Measurements from ENCODE around the gene TNFRSF6B.

Gene TNFRSF6B

DNA sequence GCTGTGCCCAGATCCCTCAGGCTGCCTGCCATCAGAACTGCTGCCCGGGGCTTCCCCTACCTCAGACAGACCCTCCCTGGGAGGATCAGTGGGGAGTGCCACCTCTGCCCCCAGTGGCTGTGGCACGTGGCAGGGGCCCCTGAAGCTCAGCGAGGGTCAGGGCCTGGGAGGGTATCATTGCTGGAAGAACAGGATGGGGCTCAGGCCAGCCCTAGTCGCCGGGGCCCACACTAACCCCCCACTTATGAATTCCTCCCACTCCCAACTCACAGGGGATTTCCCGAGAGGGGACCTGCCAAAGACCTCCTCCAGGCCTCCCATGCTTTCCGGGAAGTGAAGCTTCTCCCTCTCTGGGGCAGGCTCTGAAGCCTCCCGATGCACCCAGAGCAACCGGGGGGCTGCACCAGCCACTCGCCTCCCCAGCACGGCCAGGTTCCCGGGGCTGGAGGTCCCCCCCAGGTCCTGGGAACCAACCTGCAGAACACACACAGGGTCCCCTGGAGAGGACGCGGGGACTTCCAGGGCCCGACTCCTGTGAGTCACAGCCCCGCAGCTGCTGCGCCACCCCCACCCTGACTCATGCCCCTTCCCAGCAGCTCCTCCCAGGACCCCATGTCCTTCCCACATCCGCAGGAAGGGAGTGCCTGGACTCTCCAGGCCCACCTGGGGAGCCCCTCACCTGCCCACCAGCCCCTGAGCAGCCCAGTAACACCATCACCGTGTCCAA, 2.5 kb downstream of the TNFRSF6B start:
- no peak for DNase-seq

DNA sequence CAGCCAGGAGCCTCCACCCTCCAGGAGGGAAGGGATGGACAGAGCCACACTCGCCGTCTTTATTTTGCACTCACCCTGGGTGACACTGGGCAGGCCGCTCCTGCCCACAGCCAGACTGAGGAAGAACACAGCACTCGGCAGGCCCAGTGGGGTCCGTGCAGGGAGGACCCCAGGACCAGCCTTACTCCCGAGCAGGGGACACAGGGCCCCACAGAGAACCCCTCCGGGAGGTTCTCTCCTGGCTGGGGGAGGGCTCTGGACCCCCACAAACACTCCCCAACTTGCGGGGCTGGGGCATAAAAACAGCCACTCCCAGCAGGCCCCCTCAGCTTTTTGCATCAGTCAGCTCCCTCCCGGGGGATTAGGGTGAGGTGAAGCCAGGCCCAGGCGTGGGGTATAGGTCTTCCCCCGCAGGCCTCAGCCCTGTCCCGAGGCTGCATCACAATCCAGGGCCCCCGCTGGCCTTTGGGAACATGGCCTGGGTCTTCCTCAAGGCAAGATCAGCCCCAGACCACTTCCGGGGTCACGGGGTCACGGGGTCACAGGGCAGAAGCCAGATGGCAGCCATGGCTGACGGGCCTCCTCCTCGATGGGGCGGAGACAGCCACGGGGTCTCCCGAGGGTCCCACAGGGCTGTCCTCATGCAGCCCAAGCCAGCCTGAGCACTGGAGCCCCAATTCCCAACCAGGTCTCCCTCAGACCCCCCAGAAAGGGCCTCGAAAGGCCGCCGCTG, 3.2 kb downstream of the TNFRSF6B start:
- DNase-seq = no peak

DNA sequence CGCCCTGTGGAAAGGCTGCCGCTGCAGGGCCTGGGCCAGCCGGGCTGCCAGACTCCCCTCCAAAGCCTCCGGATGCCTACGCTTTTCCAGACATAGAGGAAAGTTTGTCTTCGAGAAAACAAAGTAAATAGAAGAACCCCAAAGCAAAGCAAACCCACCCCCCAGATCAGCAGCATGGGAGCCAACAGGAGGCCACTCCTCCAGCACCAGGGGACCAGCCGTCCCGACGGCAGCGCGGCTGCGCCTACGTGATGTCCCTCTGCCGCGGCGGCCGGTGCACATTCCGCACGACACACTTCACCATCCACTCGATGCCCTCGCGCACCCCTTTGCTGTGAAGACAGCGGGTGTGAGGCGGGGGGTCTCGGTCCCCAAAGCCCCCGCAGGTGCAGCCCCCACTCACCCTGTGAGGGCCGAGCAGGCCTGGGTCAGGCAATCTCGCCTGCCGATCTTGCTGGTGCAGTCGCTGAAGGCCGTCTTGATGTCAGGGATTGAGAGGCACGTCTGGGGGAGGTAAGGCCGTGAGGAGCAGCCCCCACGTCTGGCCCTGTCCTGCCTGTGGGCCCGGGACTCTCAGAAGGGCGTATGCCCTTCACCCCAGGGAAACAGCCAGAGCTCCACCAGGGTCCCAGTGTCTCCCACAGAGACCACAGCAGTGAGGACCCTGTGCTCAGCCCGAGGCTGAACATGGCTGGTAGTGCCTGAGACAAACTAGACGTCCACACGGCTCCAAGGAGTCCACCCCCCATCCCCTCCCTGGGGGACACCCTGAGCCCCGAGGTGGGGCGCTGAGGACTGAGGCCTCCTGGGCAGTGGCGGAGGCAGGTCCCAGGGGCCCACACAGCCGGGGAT, 4.0 kb downstream of the TNFRSF6B start:
- DNase-seq = no peak

DNA sequence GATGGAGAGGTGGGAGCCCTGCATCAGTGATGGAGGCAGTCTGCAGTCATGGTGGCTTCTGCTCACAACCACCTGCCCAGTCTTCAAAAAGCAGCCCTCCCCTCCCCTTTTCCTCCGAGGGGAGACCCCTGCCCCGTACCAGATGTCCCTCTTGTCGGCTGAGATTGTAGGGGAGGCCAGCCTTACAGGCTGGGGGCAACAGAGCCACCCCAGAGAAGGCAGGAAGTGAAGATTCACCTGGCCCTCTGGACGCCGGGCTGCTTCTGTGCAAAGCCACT, 4.5 kb downstream of the TNFRSF6B start:
- no peak for DNase-seq

DNA sequence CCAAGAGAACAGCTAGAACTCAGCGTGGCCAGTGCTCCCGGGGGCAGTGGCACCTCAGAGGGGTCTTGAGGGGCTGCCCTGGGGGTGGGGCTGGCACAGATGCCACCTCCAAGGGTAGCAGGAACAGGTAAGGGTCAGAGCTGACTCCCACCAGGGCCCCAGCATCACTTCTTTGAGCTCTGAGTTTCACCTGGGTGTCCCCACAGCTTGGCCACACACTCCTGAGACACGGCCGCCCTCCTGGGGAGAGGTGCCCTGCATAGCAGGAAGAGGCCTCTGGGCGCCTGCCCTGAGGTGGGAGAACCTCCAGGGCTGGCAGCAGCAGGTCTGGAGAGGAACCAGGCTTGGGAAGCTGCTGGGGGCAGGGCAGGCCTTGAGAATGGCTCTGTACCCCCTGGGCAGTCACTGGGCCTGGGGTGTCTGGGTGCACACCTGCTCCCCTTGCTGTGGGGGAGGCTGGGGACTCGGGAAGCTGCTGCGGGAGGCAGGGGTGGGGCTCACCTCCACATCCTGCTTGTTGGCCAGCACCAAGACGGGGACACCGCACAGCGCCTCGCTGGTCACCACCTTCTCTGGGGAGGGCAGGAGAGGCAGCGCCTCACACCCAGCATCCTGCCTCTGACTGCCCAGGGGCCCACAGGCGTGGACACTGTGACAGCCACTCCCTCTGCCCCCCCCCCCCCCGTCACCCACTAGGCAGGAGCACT, 5.0 kb downstream of the TNFRSF6B start:
- no peak for DNase-seq

DNA sequence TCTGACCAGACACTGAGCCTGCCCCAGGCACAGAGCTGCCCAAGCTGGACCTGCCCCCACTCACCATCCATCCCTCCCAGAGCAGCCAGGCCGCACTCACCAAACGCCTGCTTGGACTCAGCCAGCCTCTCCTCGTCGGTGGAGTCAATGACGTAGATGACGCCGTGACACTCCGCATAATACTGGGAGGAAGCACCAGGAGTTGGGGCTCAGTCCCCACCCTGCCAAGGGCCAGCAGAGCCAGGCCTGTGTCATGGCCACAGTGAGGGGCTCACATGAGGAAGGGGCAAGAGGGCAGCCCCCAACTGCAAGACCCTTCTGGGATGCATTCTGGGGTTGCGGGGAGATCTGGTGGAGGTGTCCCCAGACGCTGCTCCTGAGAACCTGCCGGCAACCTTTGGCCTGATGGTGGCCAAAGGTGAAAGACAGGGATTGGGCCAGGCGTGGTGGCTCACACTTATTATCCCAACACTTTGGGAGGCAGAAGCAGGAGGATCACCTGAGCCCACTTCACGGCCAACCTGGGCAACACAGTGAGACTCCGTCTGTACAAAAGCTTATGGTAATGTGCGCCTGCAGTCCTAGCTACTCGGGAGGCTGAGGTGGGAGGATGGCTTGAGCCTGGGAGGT, 5.7 kb downstream of the TNFRSF6B start:
- no peak for DNase-seq

DNA sequence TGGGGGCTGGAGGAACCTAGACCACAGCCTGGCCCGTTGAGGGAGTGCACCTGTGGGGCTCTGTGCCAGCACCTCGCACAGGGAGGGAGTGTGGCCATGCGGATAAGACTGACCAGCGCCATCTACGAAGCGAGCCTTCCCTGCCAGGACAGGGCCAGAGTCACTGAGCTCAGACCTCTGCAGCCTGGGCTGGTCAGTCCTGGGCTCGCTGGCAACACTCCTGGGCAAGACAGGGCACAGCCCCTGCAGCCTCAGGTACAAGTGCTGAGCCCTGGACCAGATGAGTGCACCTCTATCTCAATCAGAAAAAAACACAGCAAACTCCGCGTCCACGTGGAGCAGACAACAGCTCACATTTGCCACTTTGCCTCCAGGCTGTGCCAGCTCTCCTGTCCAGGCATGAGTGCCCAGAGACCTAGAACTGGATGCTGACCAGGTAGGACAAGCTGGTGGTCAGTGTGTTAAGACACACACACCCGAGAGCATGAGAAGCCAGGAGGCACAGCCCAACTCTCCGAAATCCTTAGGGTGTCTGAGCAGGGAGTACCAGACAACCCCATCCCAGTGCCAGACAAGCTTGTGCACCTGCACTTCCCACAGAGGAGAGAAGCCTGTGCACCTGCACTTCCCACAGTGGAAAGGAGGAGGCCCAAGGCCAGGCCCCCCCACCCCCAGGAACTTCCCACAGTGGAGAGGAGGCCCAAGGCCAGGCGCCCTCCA, 6.5 kb downstream of the TNFRSF6B start:
- DNase-seq = no peak

DNA sequence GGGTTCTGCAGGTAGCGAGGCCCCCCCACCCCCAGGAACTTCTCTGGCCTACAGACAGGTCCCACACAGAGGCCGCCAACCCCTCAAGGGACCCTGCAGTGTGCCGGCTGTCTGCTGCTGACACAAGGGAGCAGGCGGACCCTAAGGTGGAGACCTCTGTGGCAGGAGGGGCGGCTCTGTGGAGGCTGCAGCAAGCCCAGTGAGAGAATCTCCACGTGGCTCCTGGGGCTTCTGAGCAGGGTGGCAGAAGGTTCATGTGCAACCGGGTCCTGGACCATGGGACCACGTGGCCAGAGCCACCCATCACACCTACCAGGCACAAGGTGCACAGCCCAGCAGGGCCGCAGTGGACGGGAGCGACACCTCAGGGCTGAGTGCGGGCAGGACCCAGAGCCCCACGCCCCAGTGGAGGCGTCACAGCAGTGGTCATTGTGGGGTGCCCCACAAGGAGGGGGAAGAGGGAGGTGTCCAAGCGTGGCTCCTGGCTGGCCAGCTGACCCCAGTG, 7.1 kb downstream of the TNFRSF6B start:
- DNase-seq = no peak

DNA sequence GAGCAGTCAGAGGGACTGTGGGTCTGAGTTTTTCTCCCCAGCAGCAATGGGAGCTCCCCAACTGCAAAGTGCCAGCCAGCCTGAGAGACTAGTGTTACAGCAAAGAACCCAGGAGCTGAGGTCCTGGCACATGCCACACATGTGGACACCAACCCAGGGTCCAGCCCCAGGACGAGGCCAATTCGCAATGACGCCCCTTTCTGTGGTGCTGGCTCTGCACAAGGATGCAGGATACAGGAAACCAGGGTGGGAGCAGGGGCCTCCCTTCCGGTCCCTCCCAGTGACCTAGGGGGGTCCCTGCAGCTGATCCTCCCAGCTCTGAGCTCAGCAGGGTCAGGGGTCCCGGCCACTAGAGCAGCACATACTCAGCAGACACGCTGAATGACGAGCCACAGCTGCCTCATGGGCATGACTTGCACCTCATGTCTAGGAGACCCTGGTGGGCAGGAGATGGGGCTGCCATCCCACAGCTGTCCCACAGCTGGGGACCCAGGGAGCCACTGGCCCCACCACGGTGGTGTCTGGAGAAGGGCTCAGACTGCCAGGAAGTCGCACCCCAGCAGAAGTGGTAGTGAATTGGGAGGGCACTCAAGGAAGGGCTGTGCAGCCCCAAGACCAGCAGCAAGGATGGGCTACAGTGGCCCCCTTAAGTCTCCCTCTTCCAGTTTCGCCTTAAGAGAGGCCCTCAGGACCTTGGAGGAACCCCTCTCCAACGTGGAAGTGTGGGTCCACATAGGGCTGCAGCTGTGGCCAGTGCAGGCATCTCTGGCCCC, 7.7 kb downstream of the TNFRSF6B start:
- DNase-seq = no peak

DNA sequence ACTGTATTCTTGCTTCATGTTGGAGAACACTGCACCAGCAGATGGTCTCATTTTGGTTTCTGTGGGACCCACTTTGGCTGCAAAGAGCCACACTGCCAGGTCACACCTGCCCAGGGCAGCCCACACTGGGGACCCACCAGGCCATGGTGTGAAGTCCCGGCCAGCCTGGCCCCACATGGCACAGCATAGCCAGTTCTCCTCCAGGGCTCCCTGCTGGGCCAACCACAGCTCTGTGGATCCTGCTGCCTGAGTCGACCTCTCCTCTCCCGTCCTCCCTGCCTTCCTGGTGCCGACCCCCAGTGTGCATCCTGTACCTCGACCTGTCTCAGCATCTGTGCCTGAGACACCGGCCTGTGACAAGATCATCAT, 8.3 kb downstream of the TNFRSF6B start:
- DNase-seq = no peak

DNA sequence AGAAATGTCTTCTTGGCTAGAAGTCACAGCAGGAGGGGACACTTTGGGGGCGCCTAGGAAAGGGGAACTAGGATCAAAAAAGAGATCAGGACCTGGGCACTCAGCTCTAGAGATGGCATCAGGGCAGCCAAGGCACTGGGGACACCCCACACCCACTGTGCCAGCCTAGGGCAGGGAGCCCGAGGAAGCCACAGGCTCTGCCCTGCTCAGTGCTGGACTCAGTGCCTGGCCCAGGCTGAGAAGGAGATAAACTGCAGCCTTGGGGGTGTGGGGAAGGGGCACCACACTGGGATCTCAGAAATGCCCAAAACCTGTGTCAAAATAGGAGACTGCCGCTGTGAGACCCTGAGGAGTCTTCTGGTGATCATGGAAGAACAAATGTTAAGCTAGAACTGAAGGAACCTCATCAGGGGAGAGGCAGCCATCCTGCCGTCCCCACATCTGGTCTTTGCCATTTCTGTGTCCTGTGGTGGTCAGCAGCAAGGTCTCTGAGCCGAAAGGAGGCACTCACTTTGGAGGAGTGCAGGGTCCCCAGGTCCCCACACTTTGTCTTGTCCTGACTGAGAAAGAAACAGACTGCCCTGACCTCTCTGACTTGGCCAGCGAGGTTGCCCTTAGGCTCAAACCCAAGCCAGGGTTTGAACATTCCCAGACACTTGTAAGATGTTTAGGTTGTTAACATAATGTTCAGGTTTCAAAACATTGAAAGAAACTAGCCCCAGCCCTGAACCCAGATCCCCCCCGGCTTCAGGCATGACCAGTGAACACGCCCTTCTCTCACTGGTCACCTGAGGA, 9.0 kb downstream of the TNFRSF6B start:
- no peak for DNase-seq

DNA sequence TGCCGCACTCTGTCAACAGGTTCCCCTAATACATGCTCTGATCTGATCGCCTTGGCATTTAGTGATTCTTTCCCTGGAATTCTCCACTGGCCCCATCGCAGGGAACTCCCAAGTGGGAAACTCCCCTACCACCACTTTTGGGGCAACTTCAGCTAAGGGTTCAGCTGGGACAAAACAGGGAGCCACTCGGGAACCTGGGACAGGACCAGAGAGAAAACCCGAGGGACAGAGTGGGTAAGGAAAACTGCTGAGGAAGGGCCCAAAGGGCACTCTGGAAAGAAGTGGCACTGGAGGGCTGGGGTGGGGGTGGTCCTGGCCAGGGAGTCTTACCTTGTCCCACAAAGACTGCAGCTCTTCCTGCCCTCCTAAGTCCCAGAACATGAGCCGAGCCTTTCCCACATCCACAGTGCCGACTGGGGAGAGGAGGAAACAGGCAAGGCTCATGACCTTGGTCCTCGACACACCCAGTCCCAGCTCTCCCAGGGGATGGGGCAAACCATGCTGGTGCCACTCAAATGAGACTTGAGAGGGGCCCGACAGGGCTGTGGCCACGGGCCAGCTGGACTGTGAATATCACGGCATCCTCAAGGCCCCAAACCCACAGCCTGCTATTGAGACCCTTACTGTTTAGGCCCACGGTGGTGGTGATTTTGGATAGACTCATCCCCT, 9.7 kb downstream of the TNFRSF6B start:
- DNase-seq = no peak

DNA sequence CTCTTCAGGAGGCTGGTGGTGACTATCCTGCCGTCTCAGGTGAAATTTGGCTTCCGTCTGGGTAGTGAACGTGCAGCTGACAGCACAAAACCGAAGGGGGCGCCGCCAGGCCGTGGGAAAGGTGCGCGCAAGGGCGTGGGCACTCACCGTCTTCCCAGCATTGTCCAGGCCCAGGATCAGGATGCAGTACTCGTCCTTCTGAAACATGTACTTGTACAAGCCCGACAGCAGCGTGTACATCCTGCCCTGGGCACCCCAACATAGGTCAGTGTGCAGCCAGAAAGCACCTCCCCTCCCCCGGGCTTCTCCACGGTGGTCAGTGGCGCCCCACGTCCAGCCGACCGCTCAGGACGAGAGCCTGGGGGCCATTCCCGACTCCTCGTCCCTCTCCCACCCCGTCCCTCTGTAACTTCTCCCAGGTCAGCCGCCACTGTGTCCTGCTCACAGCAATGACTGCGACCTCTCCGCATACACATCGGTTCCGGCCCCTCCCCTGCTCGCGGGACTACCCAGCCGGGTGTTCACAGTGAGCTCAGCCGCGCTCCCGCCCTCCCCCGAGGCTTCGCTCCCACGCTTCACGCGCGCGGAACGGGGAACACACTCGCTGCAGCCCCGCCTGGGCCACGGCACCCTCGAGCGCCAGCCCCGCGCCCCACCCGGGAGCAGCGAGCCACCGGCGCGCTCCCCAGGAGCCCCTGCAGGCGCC, 10.6 kb downstream of the TNFRSF6B start:
- DNase-seq = peak; percentile 62

DNA sequence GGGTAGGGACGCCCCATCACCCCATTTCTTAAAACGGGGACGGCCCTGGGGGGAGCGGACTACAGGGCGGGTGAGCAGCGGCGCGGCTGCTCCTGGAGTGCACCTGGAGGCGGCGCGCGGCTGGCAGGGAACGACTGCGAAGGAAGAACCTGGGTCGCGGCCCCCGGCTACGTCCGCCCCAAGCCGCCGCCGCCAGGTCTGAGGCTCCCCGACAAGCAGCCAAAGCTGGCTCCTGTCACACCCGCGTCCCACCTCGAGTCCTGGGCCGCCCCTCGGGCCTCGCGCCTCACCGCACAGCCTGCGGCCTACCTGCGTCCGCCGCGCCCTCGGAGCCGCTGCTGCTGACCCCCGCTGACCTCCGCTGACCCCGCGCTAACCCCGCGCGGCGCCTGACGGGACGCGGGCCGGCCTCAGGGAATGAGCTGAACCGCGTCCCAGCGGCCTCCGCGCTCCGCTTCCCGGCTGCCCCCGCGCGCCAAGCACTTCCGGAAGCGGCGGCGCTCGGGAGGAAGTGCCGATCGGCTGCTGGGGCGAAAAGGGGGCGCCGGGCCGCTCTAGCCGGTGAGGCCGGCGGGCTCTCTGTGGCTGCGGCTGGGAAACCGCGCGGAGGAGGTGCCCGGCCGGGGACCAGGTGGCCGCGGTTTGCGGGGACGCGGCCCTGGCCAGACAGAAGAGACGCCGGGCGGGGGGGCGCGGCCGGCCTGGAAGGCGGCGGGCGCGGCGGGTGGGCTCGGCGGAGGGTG, 11.3 kb downstream of the TNFRSF6B start, which contains the start of the genes ARFRP1 and ZGPAT:
Gene ARFRP1, minus strand, starts transcription at position 419 of the 743 bp plus-strand sequence. CDS start 885 bp downstream, outside the sequence.
Gene ZGPAT, plus strand, starts transcription at position 482 of the 743 bp plus-strand sequence. CDS start 542 bp downstream, outside the sequence.
- peak; percentile 89 for DNase-seq

DNA sequence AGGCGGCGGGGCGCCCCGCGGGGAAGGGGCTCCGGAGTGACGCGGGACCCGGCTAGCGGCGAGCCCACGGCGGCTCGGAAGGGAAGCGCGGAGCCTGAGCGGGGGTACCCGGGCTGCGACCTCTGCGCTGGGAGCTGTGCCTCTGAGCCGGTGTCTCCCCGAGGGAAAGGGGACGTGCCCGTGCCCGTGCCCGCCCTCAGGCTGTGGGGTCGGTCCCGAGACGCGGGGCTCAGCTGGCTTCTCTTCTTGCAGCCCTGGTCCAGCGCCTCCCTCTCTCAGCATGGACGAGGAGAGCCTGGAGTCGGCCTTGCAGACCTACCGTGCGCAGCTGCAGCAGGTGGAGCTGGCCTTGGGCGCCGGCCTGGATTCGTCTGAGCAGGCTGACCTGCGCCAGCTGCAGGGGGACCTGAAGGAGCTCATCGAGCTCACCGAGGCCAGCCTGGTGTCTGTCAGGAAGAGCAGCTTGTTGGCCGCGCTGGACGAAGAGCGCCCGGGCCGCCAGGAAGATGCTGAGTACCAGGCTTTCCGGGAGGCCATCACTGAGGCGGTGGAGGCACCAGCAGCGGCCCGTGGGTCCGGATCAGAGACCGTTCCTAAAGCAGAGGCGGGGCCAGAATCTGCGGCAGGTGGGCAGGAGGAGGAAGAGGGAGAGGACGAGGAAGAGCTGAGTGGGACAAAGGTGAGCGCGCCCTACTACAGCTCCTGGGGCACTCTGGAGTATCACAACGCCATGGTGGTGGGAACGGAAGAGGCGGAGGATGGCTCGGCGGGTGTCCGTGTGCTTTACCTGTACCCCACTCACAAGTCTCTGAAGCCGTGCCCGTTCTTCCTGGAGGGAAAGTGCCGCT, 12.1 kb downstream of the TNFRSF6B start:
- no peak for DNase-seq

DNA sequence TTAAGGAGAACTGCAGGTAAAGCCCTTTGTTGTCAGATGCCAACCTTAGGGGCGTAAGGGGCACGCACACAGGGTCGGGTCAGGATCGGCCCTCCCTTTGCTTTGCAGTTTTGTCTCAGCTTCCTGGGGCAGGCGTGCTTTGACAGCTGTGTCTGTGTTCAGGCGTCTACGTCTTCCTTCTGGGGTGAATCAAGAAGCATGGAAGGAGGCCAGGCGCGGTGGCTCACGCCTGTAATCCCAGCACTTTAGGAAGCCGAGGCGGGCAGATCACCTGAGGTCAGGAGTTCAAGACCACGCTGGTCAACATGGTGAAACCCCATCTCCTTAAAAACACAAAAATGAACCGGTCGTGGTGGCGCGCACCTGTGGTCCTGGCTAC, 12.7 kb downstream of the TNFRSF6B start:
- no peak for DNase-seq

DNA sequence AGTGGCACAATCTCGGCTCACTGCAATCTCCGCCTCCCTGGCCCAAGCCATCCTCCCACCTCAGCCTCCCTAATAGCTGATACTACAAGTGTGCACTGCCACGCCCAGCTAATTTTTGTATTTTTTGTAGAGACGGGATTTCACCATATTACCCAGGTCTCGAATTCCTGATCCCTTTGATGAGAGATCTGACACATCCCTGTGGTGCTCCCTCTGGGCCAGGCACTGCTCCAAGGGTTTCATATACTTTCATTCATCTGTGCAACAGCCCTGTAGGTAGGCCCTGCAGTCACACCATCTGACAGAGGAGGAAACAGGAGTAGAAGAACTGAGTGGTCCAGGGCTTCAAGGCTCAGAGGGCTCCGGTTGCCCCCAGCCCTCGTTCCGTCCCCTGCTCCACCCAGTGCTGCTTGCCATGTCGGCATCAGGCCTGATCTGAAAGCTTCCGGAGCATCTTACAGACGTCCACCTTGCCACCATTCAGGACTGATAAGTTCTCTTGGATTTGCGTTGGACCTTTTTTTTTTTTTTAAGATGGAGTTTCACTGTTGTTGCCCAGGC, 14.7 kb downstream of the TNFRSF6B start:
- DNase-seq = no peak
